Bladder microvascular endothelial cell (primary cell): Measurements from ENCODE around the gene OR2M2. TPM values are rescaled to one million over a fixed set of nuclear protein-coding genes. Genes with fewer than 3 reads are reported as not detected.

Source experiments
- total RNA-seq: library from RNA; depleted of rRNA; stranded (reverse); fragments of >200 nt; gene quantifications from 2 replicates; pipeline ENCODE4 v1.2.3, GENCODE V29; 2014

Gene OR2M2, protein sequence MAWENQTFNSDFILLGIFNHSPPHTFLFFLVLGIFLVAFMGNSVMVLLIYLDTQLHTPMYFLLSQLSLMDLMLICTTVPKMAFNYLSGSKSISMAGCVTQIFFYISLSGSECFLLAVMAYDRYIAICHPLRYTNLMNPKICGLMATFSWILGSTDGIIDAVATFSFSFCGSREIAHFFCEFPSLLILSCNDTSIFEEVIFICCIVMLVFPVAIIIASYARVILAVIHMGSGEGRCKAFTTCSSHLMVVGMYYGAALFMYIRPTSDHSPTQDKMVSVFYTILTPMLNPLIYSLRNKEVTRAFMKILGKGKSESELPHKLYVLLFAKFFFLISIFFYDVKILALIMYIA
- not detected in 2 replicates for total RNA-seq

DNA sequence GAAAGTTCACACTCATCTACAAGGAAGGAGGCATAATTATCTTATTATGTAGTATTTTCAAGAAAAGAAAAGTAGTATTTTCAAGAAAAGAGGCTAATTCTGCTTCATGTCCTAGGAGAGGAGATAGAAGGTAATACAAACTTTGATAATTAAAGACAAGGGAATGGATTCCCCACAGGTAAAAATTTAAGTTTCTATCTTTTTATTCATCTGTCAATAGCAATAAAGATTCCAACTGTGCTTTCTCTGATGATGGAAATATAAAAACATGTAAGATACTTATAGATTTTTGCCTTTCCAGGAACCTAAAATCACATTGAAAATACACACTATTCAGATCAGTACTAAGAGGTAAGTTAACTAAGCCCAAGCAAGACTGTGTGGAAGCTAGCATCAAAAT lies at the start of gene OR2M2:
TSS of gene OR2M2 (plus strand) at position 301 of the 400 bp plus-strand sequence. CDS start 5,165 bp downstream, outside the sequence.

DNA sequence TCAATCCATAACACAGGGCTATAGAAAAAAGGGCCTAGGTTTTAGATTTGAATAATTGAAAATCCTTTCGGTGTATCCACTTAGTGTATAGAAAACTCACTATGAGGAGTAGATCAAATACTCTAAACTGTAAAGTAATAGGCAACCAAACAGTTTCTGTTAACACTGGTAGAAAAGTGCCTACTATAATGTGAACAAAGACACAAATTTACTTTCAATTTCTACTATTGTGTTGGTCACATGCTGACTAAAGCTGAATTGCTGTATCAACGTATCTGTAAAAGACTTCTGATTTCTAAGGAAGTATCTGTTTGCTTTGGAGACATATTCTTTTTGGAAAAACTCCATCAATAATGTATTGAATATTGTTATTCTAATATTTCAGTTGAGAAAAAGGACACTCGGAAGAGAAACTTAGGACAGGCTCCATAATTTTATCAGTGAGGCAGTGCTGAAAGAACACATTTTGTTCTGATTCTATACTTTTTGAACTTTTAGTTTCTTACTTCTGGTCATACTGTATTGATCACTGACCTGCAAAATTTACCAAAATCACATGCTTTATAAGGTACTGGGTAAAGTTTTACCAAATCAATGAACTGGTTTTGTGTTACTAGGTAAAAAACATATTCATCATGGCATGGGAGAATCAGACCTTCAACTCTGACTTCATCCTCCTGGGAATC lies 30.0 kb upstream of the OR2M2 start, which contains the start of gene OR2M5:
TSS of gene OR2M5 (plus strand) at position 636 of the 686 bp plus-strand sequence. CDS start at position 636, 0 bp downstream.

DNA sequence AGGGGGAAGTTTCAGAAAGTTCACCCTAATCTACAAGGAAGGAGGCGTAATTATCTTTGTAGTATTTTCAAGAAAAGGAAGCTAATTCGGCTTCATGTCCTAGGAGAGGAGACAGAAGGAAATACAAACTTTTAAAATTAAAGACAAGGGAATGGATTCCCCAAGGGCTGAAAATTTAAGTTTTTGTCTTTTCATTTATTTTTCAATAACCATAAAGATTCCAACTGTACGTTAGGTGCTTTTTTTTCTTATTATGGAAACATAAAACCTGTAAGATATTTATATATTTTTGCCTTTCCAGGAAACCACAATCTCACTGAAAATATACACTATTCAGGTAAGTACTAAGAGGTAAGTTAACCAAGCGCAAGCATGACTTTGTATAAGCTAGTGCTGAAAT lies 22.3 kb downstream of the OR2M2 start, which contains the start of gene OR2M3:
TSS of gene OR2M3 (plus strand) at position 301 of the 400 bp plus-strand sequence. CDS start 5,803 bp downstream, outside the sequence.

Other genes with a start within 250 kb of the OR2M2 start
- gene OR2AJ1, start 249.9 kb upstream of the OR2M2 start, total RNA-seq, result not detected in 2 replicates
- 0.31 TPM in 1 of 2 replicates, not detected in the other for gene OR2L8, start 226.0 kb upstream of the OR2M2 start, total RNA-seq
- not detected in 2 replicates for gene OR2AK2, start 209.6 kb upstream of the OR2M2 start, total RNA-seq
- not detected in 2 replicates for gene OR2L5, start 161.2 kb upstream of the OR2M2 start, total RNA-seq
- not detected in 2 replicates for gene OR2L2, start 144.8 kb upstream of the OR2M2 start, total RNA-seq
- gene OR2L3, start 128.0 kb upstream of the OR2M2 start, total RNA-seq, result not detected in 2 replicates
- gene OR2L13, start 79.6 kb upstream of the OR2M2 start, total RNA-seq, result not detected in 2 replicates
- gene OR2M5, start 29.7 kb upstream of the OR2M2 start, total RNA-seq, result not detected in 2 replicates
- gene OR2M3, start 22.4 kb downstream of the OR2M2 start, total RNA-seq, result not detected in 2 replicates
- gene OR2M4, start 56.6 kb downstream of the OR2M2 start, total RNA-seq, result not detected in 2 replicates
- gene OR2T33, start 103.2 kb downstream of the OR2M2 start, total RNA-seq, result not detected in 2 replicates
- gene OR2T12, start 128.6 kb downstream of the OR2M2 start, total RNA-seq, result under 0.01 TPM in 1 of 2 replicates, not detected in the other
- gene OR2M7, start 149.7 kb downstream of the OR2M2 start, total RNA-seq, result not detected in 2 replicates
- gene OR14C36, start 174.0 kb downstream of the OR2M2 start, total RNA-seq, result not detected in 2 replicates
- gene OR2T4, start 186.8 kb downstream of the OR2M2 start, total RNA-seq, result not detected in 2 replicates
- gene OR2T6, start 200.9 kb downstream of the OR2M2 start, total RNA-seq, result not detected in 2 replicates
- gene OR2T1, start 228.2 kb downstream of the OR2M2 start, total RNA-seq, result not detected in 2 replicates